Suprapubic skin (tissue), 3 donors: ENCODE results near the gene SHISA9.

Experiments used
- POLR2A ChIP-seq, 2 donors: fragments of 450-650 bp; IDR thresholded peaks; one replicate each; pipeline ENCODE4 v1.6.1; 2017; ENCODE audit warnings: antibody characterized with exemption in 2 of 2, mild to moderate bottlenecking in 2 of 2, moderate library complexity in 2 of 2
- TF ChIP-seq, protein P1 (sequence below), 2 donors: fragments of 200-600 bp in 1 of 2; fragments of 450-650 bp in 1 of 2; sonication (generic) in 1 of 2; IDR thresholded peaks; one replicate each; pipeline ENCODE4 v1.5.1; 2016 to 2019; ENCODE audit warnings: antibody characterized with exemption in 2 of 2, mild to moderate bottlenecking in 1 of 2, moderate library complexity in 1 of 2

DNA sequence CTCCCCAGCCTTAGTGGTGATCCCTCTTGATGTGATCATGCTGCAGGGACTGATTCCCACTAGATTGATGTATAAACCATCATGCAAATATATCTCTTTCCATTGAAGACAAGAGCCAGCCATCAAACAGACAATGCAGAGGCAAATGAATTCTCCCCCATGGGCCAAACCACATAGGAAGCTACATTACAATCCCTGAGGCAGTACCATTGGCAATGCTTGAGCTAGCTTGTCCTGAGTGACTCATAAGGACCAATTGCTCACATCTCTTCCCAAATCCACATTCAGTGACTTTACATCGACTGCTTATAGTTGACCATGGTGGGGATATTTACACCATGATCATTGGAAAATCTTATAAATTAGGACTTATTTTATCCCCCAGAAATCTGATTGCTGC is 242.2 kb downstream of the SHISA9 start:
- TF ChIP-seq, protein P1, sequence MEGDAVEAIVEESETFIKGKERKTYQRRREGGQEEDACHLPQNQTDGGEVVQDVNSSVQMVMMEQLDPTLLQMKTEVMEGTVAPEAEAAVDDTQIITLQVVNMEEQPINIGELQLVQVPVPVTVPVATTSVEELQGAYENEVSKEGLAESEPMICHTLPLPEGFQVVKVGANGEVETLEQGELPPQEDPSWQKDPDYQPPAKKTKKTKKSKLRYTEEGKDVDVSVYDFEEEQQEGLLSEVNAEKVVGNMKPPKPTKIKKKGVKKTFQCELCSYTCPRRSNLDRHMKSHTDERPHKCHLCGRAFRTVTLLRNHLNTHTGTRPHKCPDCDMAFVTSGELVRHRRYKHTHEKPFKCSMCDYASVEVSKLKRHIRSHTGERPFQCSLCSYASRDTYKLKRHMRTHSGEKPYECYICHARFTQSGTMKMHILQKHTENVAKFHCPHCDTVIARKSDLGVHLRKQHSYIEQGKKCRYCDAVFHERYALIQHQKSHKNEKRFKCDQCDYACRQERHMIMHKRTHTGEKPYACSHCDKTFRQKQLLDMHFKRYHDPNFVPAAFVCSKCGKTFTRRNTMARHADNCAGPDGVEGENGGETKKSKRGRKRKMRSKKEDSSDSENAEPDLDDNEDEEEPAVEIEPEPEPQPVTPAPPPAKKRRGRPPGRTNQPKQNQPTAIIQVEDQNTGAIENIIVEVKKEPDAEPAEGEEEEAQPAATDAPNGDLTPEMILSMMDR (IDR thresholded peaks at IDR 0.05): no peak
- no peak for TF ChIP-seq POLR2A (IDR thresholded peaks at IDR 0.05)
